ENCODE measurements around the gene MGST2.

- TF ChIP-seq CTCF (conservative IDR thresholded peaks at IDR 0.05; ENCODE audit: low read length) (no peak), EZH2phosphoT487 (IDR thresholded peaks at IDR 0.05; ENCODE audit: borderline replicate concordance) (no peak)
Measured at GRCh38 chr4:139736274-139736660, 70.6 kb downstream of the MGST2 start.
